ENCODE measurements around the gene SLC44A3.

DNA sequence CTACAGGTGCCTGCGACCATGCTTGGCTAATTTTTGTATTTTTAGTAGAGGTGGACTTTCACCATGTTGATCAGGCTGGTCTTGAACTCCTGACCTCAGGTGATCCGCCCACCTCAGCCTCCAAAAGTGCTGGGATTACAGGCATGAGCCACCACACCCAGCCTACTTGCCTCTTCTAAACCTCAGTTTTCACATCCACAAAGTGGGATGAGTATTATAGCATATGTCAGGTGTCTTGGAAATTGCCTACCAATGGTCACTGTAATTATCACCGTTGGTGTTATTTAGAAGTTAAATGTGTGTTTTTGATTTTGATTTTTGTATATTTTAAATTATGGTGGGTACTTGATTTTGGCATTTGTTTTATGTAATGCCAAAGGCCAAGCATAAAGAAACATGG lies 36.7 kb downstream of the SLC44A3 start:
- TF ChIP-seq, protein P1, sequence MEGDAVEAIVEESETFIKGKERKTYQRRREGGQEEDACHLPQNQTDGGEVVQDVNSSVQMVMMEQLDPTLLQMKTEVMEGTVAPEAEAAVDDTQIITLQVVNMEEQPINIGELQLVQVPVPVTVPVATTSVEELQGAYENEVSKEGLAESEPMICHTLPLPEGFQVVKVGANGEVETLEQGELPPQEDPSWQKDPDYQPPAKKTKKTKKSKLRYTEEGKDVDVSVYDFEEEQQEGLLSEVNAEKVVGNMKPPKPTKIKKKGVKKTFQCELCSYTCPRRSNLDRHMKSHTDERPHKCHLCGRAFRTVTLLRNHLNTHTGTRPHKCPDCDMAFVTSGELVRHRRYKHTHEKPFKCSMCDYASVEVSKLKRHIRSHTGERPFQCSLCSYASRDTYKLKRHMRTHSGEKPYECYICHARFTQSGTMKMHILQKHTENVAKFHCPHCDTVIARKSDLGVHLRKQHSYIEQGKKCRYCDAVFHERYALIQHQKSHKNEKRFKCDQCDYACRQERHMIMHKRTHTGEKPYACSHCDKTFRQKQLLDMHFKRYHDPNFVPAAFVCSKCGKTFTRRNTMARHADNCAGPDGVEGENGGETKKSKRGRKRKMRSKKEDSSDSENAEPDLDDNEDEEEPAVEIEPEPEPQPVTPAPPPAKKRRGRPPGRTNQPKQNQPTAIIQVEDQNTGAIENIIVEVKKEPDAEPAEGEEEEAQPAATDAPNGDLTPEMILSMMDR (IDR thresholded peaks at IDR 0.05 in 8 of 11, conservative IDR thresholded peaks at IDR 0.05 in 3 of 11) = no peak
- TF ChIP-seq POLR2AphosphoS5 (IDR thresholded peaks at IDR 0.05) = no peak
- no peak for TF ChIP-seq POLR2A (IDR thresholded peaks at IDR 0.05)

Measured in spleen (tissue), 7 donors.